HS-27A (cell line): Measurements from ENCODE around the gene TMTC1.

Experiments
- DNase-seq: peaks from one replicate; pipeline ENCODE4 v3.0.0-alpha.2; 2012; ENCODE audit warnings: low read depth, missing footprints

TMTC1 gene

DNA sequence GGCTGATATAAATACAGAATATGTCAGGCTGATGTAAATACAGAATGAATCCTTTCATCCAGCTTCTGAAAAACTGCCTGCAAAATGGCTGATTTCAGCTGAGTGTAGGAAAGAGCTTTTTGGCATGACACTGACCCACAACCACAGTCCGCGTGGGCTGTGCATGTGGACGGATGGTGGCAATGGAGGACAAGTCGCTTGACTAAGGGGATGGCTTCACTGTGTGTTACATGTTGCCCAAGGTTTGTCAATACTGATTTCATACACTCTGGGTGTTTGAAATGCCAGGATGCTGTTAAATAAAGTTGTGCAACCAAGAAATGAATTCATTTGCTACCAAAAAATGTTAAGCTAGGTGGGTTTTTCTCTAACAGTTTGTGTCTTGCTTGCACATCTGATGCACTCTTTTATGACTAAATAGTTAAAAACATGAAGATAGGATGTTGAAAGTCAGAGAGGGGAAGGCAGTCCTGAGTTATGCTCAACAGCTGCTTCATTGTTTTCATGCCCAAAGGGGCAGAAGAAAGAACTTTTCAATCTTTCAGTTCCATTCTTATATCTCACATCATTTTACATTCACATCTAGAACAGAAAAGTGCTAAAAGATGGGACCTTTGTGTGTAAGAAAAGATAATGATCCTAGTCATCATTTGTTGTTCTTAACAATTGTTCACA, 249.8 kb downstream of the TMTC1 start:
- DNase-seq = no peak

DNA sequence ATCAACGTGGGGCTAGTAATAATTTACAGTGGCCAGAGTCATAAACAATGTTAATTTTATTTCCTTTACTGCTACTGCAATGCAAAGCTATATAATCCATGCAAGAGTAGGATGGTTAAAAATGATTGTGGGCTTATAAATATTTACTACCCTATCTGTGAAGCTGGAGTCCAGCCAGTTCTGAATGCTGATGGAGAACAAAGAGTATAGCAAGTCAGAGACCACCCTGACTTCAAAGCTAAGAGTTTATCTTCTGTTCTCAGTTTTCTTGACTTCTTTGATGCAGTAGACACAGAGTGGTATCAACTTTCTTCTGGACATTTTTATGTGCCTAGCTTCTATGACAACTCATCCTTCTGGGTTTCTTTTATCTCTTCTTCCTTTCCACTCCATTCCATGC, 252.3 kb downstream of the TMTC1 start:
- no peak for DNase-seq

DNA sequence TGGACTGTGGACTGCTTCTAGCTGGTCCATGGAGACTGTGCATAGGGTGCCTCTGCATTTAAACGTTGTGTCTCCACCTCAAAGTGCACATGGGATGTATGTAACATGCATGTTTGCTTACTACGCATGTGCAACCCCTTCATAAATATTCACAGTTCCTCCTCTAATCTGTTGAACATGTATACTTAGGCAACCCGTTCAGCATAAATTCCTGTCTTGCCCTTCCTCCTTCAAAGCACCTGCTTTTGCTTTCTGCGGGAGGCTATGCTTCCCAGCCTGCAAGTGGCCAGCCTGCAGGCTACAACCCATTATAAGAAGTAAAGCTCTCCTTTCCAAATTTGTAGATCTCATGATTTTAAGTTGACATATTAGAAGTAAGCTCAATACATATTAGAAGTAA, 253.3 kb downstream of the TMTC1 start:
- no peak for DNase-seq

DNA sequence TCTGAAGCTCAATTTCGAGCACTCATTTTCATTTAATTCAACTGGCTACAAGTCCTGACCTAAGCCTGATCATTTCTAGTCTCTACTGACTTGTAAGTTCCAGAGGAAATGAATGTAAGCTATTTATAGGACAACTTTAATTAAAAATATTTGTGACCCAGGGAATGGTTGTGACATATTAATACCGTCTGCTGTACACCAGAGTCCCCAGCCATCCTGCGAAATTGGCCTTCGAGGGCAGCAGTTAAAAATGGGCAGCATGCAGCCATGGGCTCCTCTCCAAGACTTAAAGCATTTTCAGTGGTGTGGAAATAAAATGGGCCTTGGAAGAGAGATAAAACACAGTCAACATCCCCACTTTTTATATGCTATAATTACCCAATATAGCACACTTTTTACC, 255.6 kb downstream of the TMTC1 start:
- DNase-seq = no peak

DNA sequence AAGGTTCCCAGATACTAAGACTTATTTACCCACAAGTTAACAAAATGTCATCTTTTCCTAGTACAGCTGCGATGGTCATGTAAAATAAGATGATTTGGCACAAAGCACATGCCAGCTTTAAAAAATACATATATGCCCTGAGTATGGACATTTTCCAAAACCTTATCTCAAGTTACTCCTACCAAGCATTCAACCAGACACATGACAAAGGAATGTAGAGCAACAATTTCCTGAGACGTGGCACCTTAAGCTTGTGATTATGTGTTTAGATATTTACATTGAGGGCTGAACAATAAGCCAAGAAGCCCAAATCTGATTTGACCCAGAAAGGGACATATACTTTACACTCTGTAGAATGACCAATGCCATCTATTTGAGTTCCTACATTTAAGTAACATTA, 261.8 kb downstream of the TMTC1 start:
- DNase-seq = peak; percentile 88

DNA sequence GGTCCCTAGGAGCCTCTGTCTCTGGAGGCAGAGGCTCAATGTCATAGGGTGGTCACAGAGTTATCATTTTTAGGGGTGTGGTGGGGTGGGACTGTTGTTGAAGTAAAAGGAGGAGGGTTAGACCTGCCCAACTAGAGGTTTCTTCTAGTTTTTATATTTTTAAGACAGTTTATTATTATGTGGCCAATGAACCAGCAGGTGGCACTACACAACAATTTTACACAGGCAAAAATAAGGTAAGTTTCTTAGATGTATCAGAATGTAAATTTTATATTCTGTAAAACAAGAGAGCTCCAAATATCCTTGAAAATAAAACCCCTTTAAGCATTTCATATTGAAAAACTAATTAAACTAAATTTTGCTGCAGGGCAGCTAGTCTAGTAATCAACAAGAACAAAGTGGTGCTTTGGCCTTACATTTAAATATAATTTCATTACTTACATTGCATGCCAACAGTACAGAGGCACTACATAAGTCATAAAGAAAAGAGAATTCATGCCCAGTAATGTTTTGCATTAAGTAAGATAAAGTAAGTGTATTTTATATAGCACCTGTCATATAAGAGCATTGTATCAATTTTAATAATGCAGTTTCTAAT, 264.1 kb downstream of the TMTC1 start:
- peak; percentile 63 for DNase-seq

- DNase-seq = no peak
Measured at GRCh38 chr12:29518407-29518806, 265.3 kb downstream of the TMTC1 start.

GRCh38 chr12:29517264-29517663, 266.5 kb downstream of the TMTC1 start:
- no peak for DNase-seq

- peak; percentile 24 for DNase-seq
Measured at GRCh38 chr12:29516431-29516875, 267.3 kb downstream of the TMTC1 start.

GRCh38 chr12:29510591-29511185, 273.1 kb downstream of the TMTC1 start:
- DNase-seq = no peak

GRCh38 chr12:29509503-29509902, 274.2 kb downstream of the TMTC1 start:
- no peak for DNase-seq

- no peak for DNase-seq
Measured at GRCh38 chr12:29508949-29509348, 274.8 kb downstream of the TMTC1 start.

DNA sequence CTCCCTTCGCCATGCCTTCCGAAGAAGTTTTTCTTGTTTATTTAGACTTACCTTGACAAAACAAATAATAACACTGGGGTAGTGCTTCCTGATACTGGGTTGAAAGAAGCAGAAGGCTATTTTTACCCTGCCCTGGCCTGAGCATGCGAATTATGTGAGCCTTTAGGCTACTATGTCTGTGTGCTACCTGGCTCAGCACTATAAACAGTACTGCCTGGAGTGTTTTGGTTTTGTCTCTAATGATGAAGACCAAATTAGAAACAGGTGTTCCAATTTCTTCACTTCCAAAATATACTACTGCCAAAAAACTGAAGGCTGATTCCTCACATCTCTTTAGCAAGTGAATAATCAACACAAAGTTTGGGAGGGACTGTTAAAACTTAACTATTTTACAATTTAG, 278.6 kb downstream of the TMTC1 start:
- DNase-seq = no peak

GRCh38 chr12:29503283-29503682, 280.5 kb downstream of the TMTC1 start:
- no peak for DNase-seq

DNA sequence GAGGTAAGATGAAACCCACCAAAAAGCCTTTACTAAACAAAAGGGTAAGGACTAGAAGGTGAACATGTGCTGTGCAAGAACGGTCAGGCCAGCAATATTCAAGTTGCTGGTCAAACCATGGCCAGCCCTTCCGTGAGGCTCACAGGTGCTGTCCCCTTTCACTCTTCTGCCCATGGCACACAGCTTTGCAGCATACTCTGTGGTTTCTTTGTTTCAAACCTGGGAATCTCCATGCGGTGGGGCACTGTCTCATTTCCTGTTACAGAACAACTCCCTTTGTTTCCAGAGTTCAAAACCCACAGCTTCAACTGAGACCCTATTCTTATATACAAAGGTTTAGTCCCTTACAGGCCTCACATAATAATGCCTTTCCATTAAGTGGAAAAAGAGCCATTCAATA, 284.5 kb downstream of the TMTC1 start:
- DNase-seq = no peak

GRCh38 chr12:29497588-29497987, 286.2 kb downstream of the TMTC1 start, which contains the start of gene OVCH1:
Gene OVCH1, minus strand, starts transcription at chr12:29497686. Its CDS starts 0 bp downstream, at chr12:29497686.
- DNase-seq = no peak

- DNase-seq = no peak
Measured at GRCh38 chr12:29492891-29493290, 290.9 kb downstream of the TMTC1 start.

DNA sequence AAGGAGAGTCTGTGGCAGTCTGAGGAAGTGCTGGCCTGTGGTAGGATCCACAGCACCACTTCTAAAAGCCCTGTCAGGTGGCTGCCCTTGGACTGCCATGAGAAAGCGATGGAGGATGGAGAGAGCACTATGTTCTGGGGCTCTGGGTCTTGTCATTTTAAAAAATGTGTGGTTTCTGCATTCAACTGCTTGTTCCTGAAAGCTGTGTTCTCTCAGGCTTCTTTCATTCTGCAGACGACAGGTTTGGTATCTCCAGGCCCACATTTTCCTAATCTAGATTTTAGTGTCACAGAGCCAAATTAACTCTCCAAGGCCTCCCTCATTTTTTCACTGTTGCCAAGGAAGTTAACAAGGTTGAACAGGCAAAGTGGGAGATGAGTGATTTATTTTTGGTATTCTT, 296.8 kb downstream of the TMTC1 start:
- no peak for DNase-seq

DNA sequence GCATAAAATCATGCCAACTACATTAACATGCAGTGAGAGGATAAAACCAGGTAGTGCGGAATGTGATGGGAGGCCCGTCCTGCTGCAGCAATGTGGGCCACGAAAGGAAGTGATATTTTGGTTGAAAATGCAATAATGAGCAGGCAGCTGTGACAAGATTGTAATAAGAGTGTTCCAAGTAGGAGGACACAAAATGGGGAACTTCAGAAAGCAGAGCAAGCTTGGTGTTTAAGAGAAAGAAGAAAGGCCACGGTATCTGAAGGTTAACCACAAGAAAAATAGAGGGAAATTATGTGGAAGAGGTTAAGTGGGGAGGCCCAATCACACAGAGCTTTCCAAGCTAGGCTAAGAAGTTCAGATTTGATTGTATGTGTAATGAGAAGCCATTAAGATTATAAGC, 320.5 kb downstream of the TMTC1 start:
- DNase-seq = no peak

DNA sequence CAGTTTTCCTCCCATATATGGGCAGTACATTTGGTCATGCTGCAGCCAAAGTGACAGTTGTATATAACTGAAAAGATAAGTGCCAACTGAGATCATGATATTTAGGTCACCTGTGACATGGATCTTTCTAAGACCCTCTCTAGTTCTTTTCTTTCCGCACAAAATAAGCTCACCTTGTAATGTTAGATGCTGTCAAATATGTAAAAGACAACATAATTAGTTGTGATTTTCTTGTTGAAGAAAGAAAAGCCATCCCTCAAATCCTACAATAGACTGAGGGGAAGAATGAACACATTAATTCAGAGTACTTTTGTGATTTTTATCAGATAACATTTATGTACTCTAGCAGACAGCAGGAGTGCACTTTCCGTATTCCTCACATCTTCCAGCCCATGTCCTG, 323.7 kb downstream of the TMTC1 start:
- no peak for DNase-seq

- DNase-seq = no peak
Measured at GRCh38 chr12:29455087-29455486, 328.7 kb downstream of the TMTC1 start.

- no peak for DNase-seq
Measured at GRCh38 chr12:29451888-29452287, 331.9 kb downstream of the TMTC1 start.
